Thyroid gland (tissue), 4 donors: ENCODE measurements around the gene GIPC2. TPM values are rescaled to one million over a fixed set of nuclear protein-coding genes. Genes with fewer than 3 reads are reported as not detected.

Experiments
- DNase-seq, 2 donors: peaks; one replicate each; pipeline ENCODE4 v3.0.0-alpha.2; 2019
- H3K27ac ChIP-seq, 3 donors: fragments of 200-600 bp; sonication (generic); 1 replicate in 2 of 3; 2 replicates in 1 of 3; pipeline ENCODE4 v1.5.1; 2016 to 2019; ENCODE audit warnings: mild to moderate bottlenecking in 1 of 3, moderate library complexity in 1 of 3
- H3K27me3 ChIP-seq: fragments of 200-600 bp; sonication (generic); one replicate; pipeline ENCODE4 v1.5.1; 2019
- H3K36me3 ChIP-seq, 2 donors: fragments of 200-600 bp; sonication (generic); one replicate each; pipeline ENCODE4 v1.5.1; 2016 to 2019
- H3K4me1 ChIP-seq, 2 donors: fragments of 200-600 bp; sonication (generic); one replicate each; pipeline ENCODE4 v1.5.1; 2017 to 2019
- H3K4me3 ChIP-seq, 3 donors: fragments of 200-600 bp; sonication (generic); replicated peaks in 1 of 3; 1 replicate in 2 of 3; 2 replicates in 1 of 3; pipeline ENCODE4 v1.5.1; 2016; ENCODE audit warnings: mild to moderate bottlenecking in 1 of 3
- H3K9me3 ChIP-seq: fragments of 200-600 bp; sonication (generic); one replicate; pipeline ENCODE4 v1.5.1; 2017
- CTCF ChIP-seq, 6 experiments: fragments of 200-600 bp in 3 of 6; fragments of 450-650 bp in 3 of 6; sonication (generic) in 3 of 6; IDR thresholded peaks; one replicate each; pipeline ENCODE4 v1.5.1; 2016 to 2019; ENCODE audit warnings: antibody characterized with exemption in 6 of 6, mild to moderate bottlenecking in 2 of 6, inconsistent platforms in 1 of 6, moderate library complexity in 1 of 6
- POLR2A ChIP-seq, 2 donors: fragments of 450-650 bp; IDR thresholded peaks; one replicate each; pipeline ENCODE4 v1.6.1; 2017; ENCODE audit warnings: antibody characterized with exemption in 2 of 2, mild to moderate bottlenecking in 2 of 2, moderate library complexity in 1 of 2
- WGBS, 2 donors: methylation state at CpG; one replicate each; pipeline ENCODE4 v1.1.5; 2017; 5-methylcytosine and 5-hydroxymethylcytosine counted together
- intact Hi-C: fragments of 100-400 bp; cut with DNase I; formaldehyde crosslinking; loops from one replicate; pipeline ENCODE4 v1.15.1; 2023
- total RNA-seq, 4 donors: library from RNA; depleted of rRNA; stranded (reverse); fragments of >200 nt; gene quantifications; one replicate each; pipeline ENCODE4 v1.2.3, GENCODE V29; 2016

Gene GIPC2
- total RNA-seq, 4 donors from 2014 or later: 1.5 to 5.0 (median 2.6) TPM

GRCh38 chr1:78054559-78054958 is 8.8 kb downstream of the GIPC2 start:
- Histone ChIP-seq H3K4me1 (no peaks in the 10 kb centered on the region), H3K4me3 (no peak overlapping the region), H3K9me3 (no peaks in the 10 kb centered on the region), H3K36me3 (no peaks in the 10 kb centered on the region), H3K27me3 (no peaks in the 10 kb centered on the region), H3K27ac (no peak overlapping the region)
- intact Hi-C loops: no loop called here
- no peak for TF ChIP-seq POLR2A (IDR thresholded peaks at IDR 0.05)
- TF ChIP-seq CTCF (IDR thresholded peaks at IDR 0.05): no peak
- DNase-seq: no peak

- no peaks in the 10 kb centered on the region for H3K36me3 ChIP-seq
- no peaks in the 10 kb centered on the region for H3K4me1 ChIP-seq
- intact Hi-C loops: no loop called here
- TF ChIP-seq CTCF (IDR thresholded peaks at IDR 0.05) (no peak), POLR2A (IDR thresholded peaks at IDR 0.05) (no peak)
- no peaks in the 10 kb centered on the region for H3K27me3 ChIP-seq
- no peaks in the 10 kb centered on the region for H3K9me3 ChIP-seq
- H3K4me3 ChIP-seq: no peak overlapping the region
- DNase-seq: no peak
- no peak overlapping the region for H3K27ac ChIP-seq
- 47 to 50% methylated on average over 2 of the region's 2 CpGs for WGBS, 2 donors
Observed at GRCh38 chr1:78054972-78055371, 9.2 kb downstream of the GIPC2 start.

- 68 to 74% methylated on average over 3 of the region's 3 CpGs for WGBS, 2 donors
- Histone ChIP-seq H3K4me3 (no peak overlapping the region), H3K4me1 (no peaks in the 10 kb centered on the region), H3K27ac (no peak overlapping the region), H3K9me3 (no peaks in the 10 kb centered on the region), H3K27me3 (no peaks in the 10 kb centered on the region), H3K36me3 (no peaks in the 10 kb centered on the region)
- TF ChIP-seq POLR2A (IDR thresholded peaks at IDR 0.05) (no peak), CTCF (IDR thresholded peaks at IDR 0.05) (no peak)
- intact Hi-C loops: no loop called here
- DNase-seq: no peak
Observed at GRCh38 chr1:78055565-78056132, 9.9 kb downstream of the GIPC2 start.

GRCh38 chr1:78058670-78059069 is 12.9 kb downstream of the GIPC2 start:
- Histone ChIP-seq H3K9me3 (no peaks in the 10 kb centered on the region), H3K4me1 (no peaks in the 10 kb centered on the region), H3K36me3 (no peaks in the 10 kb centered on the region), H3K4me3 (no peak overlapping the region), H3K27me3 (no peaks in the 10 kb centered on the region), H3K27ac (no peak overlapping the region)
- intact Hi-C loops: no loop called here
- WGBS, 2 donors: 83 to 89% methylated on average over 4 of the region's 4 CpGs
- TF ChIP-seq CTCF (IDR thresholded peaks at IDR 0.05): no peak
- TF ChIP-seq POLR2A (IDR thresholded peaks at IDR 0.05): no peak
- DNase-seq: no peak

GRCh38 chr1:78060857-78061563 is 15.2 kb downstream of the GIPC2 start:
- no peak for DNase-seq
- TF ChIP-seq CTCF (IDR thresholded peaks at IDR 0.05) (no peak), POLR2A (IDR thresholded peaks at IDR 0.05) (no peak)
- WGBS, 2 donors: 89 to 90% methylated on average over 4 of the region's 4 CpGs
- Histone ChIP-seq H3K4me3 (no peak overlapping the region), H3K9me3 (no peaks in the 10 kb centered on the region), H3K4me1 (no peaks in the 10 kb centered on the region), H3K27me3 (no peaks in the 10 kb centered on the region), H3K36me3 (no peaks in the 10 kb centered on the region), H3K27ac (no peak overlapping the region)
- intact Hi-C loops: no loop called here
